ENCODE measurements around the gene SHH.

DNA sequence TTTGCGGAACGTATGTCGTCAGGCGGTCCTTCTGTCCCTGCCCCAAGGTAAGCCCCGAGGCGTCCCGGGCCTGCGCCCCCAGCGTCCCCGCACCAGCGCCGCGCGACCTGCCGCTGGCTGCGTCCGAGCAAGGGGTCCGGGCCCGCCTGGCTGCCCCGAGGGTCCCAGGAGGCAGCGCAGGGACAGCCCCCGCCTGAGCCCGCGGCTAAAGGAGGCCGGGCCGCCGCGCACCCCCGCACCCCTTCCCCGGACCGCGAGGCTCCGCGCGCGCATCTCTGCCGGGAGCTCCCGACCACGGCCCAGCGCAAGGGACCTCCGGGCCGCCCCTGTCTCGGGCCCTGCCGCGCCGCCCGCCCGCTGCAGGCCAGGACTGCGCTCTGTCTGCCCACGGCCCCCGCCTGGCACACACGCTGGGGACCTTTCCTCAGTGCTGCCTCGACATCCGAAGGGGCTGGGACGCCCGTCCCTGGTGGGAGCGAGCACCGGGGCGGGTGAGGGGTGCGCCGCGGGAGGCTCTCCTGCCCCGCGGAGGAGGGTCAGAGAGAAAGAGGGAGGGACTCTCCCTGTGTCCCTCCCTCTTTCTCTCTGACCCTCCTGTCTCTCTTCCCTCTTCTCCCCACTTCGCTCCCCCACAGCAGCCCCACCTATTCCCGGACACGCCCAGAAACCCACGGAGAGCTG is 25.0 kb downstream of the SHH start:
- no peak for TF ChIP-seq POLR2A (IDR thresholded peaks at IDR 0.05)
- TF ChIP-seq CTCF (IDR thresholded peaks at IDR 0.05), result no peak
